HG02588 (cell line): ENCODE measurements around the gene TBC1D10B.
"Not testable (repeated sequence)": the region's sequence is repeated elsewhere in the genome, so short reads cannot be mapped to it uniquely, and the experiment has no call there.

Experiments
- ATAC-seq: cut with Tn5 transposase; IDR thresholded peaks from one replicate; pipeline ENCODE4 v1.9.1; 2021; ENCODE audit warnings: mild to moderate bottlenecking, moderate library complexity; ENCODE audit not compliant: unreplicated experiment

TBC1D10B gene

DNA sequence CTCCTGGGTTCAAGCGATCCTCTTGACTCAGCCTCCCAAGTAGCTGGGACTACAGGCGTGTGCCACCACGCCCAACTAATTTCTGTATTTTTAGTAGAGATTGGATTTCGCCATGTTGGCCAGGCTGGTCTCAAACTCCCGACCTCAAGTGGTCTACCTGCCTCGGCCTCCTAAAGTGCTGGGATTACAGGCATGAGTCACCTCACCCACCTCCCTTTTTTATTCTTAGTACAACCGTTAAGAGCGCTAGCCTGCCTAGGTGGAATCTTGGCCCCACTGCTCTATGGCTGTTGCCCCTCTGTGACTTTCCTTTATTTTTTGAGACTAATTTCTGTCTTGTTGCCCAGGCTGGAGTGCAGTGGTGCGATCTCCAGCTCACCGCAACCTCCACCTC lies 32.3 kb downstream of the TBC1D10B start:
- not testable (repeated sequence) for ATAC-seq

- ATAC-seq = peak; percentile 10
These were observed 34.5 kb downstream of the TBC1D10B start for GRCh38 chr16:30335598-30336474.

DNA sequence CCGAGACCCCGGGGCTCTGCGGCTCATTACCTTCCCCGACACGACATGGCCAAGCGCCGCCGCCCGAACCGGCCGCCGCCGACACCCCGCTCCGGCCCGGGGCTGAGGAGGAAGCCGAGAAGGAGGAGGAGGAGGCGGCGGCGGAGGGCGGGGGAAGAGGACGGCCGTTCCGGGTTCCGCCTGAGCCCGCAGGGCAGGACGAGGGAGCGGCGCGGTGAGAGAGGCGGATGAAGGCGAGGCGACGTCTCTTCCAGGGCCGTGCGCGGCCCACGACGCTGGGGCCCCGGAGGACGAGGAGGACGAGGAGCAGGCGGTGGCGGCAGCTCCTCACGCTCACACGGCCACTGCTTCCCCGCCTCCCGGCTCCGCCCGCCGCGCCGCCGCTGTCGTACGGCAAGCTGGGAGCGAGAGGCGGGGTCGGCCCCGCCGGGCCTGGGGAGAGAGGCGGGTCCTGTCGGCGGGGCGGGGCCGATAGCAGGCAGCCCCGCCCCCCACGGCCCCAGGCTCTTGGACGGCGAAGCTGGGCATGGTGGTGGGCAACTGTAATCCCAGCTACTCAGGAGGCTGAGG lies 35.2 kb downstream of the TBC1D10B start:
- ATAC-seq = peak; percentile 70

- peak; percentile 80 for ATAC-seq
These were observed 35.8 kb downstream of the TBC1D10B start for GRCh38 chr16:30334473-30334989.

- not testable (repeated sequence) for ATAC-seq
These were observed 46.1 kb downstream of the TBC1D10B start for GRCh38 chr16:30324220-30324619.

DNA sequence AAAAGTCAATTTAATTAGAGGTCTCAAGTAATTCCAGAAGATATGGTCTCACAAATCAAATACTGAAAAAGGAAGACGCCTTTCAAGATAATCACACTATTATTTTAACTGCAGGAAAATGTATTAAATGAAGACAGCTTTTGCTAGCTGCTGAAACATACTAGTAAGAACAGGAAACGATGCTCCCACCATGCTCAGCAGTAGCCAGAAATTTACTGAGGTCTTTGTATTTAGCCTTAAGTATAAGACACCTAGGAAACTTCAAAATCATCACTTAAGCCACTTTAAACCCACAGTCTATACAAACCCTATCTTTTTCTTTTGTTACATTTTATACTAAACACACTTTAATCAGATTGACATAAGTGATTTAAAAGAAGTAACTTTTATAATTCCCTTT lies 51.6 kb downstream of the TBC1D10B start:
- ATAC-seq = not testable (repeated sequence)

DNA sequence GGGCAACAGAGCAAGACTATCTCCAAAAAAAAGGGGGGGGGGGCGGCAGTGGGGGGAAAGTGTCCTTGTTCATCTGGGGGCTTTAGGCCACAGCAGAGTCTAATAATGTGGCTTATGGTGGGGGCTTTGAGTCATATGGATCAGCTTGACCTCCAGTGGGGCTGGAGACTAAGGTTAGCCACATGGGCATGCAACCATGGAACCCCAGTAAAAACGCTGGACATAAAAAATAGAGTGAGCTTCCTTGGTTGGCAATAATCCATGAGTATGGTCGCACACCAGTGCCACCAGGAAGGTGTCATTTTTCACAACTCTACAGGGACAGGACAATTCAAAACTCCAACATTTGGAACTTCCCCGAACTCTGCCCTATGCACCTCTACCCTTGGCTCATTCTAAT lies 59.4 kb downstream of the TBC1D10B start:
- not testable (repeated sequence) for ATAC-seq

DNA sequence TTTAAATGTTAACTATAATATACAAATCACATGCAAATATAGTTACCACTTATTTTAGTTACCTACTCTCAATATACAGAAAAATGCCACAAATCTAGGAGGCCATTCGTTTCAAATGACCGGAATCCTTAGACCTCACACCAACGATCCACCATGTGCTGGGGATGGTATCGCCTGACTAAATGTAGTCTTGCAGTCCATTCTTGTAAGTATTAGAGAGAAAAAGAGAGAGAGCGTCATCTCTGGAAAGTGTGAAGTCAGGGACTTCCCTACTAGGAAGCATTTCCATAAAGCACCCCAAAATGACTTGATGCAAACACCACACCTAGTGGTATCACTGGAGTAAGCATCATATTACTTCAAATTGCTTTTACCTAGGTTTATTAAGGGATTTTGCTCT lies 61.0 kb downstream of the TBC1D10B start:
- not testable (repeated sequence) for ATAC-seq
